Loucy (cell line): ENCODE data around the gene USF2.

ENCODE experiments used
- EZH2phosphoT487 ChIP-seq: fragments of 200-600 bp; IDR thresholded peaks from 2 replicates; pipeline ENCODE4 v1.6.1; 2018; ENCODE audit warnings: antibody characterized with exemption, mild to moderate bottlenecking, moderate library complexity, borderline replicate concordance
- TF ChIP-seq, protein P1 (sequence below): fragments of 200-600 bp; sonication (generic); conservative IDR thresholded peaks from 2 replicates; pipeline ENCODE4 v1.5.1; 2014; ENCODE audit warnings: mild to moderate bottlenecking, antibody characterized with exemption, low read length

DNA sequence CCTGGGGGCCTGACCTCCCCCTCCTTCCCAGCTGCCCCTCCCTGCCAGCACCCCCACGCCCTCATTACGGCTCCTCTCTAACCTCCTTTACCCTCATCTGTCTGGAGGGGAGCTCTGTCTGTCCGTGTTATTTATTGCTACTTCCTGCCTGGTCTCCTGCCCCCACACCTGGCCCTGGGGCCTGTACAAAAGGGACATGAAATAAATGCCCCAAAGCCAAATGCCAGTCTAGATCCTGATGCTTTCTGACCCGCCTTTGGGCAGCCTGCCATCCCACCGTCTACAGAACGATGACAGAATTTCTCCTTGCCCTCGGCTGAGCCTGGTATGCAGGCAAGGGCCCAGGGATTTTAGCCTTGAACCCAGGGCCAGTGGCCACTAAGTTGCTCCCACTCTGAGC, 44.8 kb downstream of the USF2 start:
- TF ChIP-seq, protein P1, sequence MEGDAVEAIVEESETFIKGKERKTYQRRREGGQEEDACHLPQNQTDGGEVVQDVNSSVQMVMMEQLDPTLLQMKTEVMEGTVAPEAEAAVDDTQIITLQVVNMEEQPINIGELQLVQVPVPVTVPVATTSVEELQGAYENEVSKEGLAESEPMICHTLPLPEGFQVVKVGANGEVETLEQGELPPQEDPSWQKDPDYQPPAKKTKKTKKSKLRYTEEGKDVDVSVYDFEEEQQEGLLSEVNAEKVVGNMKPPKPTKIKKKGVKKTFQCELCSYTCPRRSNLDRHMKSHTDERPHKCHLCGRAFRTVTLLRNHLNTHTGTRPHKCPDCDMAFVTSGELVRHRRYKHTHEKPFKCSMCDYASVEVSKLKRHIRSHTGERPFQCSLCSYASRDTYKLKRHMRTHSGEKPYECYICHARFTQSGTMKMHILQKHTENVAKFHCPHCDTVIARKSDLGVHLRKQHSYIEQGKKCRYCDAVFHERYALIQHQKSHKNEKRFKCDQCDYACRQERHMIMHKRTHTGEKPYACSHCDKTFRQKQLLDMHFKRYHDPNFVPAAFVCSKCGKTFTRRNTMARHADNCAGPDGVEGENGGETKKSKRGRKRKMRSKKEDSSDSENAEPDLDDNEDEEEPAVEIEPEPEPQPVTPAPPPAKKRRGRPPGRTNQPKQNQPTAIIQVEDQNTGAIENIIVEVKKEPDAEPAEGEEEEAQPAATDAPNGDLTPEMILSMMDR, result no peak
- TF ChIP-seq EZH2phosphoT487, result no peak
